Peyer's patch (tissue), 4 donors: ENCODE measurements around the gene DNPH1.

ENCODE experiments used
- POLR2A ChIP-seq, 2 donors: fragments of 450-650 bp; IDR thresholded peaks; one replicate each; pipeline ENCODE4 v1.5.1; 2017; ENCODE audit warnings: antibody characterized with exemption in 2 of 2, mild to moderate bottlenecking in 2 of 2, moderate library complexity in 2 of 2
- TF ChIP-seq, protein P1 (sequence below), 6 experiments: fragments of 450-650 bp in 4 of 6; fragments of 200-600 bp in 2 of 6; sonication (generic) in 1 of 6; IDR thresholded peaks; one replicate each; pipeline ENCODE4 v1.5.1; 2017 to 2019; ENCODE audit warnings: antibody characterized with exemption in 6 of 6, mild to moderate bottlenecking in 3 of 6, moderate library complexity in 1 of 6

DNA sequence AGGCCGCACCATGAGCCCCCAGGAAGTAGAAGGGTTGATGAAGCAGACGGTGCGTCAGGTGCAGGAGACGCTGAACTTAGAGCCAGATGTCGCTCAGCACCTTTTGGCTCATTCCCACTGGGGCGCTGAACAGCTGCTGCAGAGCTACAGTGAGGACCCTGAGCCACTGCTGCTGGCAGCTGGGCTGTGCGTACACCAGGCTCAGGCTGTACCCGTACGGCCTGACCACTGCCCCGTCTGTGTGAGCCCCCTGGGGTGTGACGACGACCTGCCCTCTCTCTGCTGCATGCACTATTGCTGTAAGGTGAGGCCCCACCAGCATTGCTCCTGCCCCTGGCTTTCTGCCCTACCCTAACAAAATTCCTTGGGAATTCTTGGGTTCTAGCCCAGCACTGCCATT is 13.1 kb downstream of the DNPH1 start:
- TF ChIP-seq, protein P1, sequence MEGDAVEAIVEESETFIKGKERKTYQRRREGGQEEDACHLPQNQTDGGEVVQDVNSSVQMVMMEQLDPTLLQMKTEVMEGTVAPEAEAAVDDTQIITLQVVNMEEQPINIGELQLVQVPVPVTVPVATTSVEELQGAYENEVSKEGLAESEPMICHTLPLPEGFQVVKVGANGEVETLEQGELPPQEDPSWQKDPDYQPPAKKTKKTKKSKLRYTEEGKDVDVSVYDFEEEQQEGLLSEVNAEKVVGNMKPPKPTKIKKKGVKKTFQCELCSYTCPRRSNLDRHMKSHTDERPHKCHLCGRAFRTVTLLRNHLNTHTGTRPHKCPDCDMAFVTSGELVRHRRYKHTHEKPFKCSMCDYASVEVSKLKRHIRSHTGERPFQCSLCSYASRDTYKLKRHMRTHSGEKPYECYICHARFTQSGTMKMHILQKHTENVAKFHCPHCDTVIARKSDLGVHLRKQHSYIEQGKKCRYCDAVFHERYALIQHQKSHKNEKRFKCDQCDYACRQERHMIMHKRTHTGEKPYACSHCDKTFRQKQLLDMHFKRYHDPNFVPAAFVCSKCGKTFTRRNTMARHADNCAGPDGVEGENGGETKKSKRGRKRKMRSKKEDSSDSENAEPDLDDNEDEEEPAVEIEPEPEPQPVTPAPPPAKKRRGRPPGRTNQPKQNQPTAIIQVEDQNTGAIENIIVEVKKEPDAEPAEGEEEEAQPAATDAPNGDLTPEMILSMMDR (IDR thresholded peaks at IDR 0.05) = no peak
- TF ChIP-seq POLR2A (IDR thresholded peaks at IDR 0.05) = no peak
